Spinal cord (tissue), 10 donors: ENCODE results near the gene PPM1M. TPM values are rescaled to one million over a fixed set of nuclear protein-coding genes. Genes with fewer than 3 reads are reported as not detected.
A peak's percentile ranks its signal among the peaks of the same experiment; 100 is the strongest.

Experiments
- DNase-seq, 6 donors: peaks; one replicate each; pipeline versions ENCODE4 v3.0.0 to v3.0.0-alpha.2; 2013 to 2015; ENCODE audit warnings: low spot score in 6 of 6, low read depth in 4 of 6
- H3K27ac ChIP-seq: one replicate; pipeline ENCODE4 v1.5.1; 2013; ENCODE audit warnings: low read depth, low read length, control low read depth
- H3K27me3 ChIP-seq: one replicate; pipeline ENCODE4 v1.6.1; 2013; ENCODE audit warnings: low read length; ENCODE audit not compliant: control insufficient read depth, insufficient read depth
- H3K36me3 ChIP-seq: one replicate; pipeline ENCODE4 v1.6.1; 2013; ENCODE audit warnings: low read length; ENCODE audit not compliant: control insufficient read depth, insufficient read depth
- H3K4me1 ChIP-seq: one replicate; pipeline ENCODE4 v1.6.1; 2013; ENCODE audit warnings: low read length; ENCODE audit not compliant: control insufficient read depth, insufficient read depth
- H3K4me3 ChIP-seq: one replicate; pipeline ENCODE4 v1.5.1; 2013; ENCODE audit warnings: low read depth, low read length, control low read depth
- H3K9me3 ChIP-seq: one replicate; pipeline ENCODE4 v1.6.1; 2013; ENCODE audit warnings: low read length; ENCODE audit not compliant: control insufficient read depth, insufficient read depth
- WGBS: methylation state at CpG from one replicate; pipeline ENCODE4 v1.1.5; 2013; ENCODE audit warnings: missing lambda C conversion rate; ENCODE audit not compliant: insufficient coverage; 5-methylcytosine and 5-hydroxymethylcytosine counted together
- polyA plus RNA-seq, 2 donors: library from polyadenylated mRNA; unstranded; fragments of 120-200 nt; gene quantifications; one replicate each; pipeline ENCODE4 v1.2.1, GENCODE V29; 2013; ENCODE audit not compliant: insufficient read length in 2 of 2
- small RNA-seq: library from RNA; depleted of rRNA; stranded (forward); fragments of <200 nt; gene quantifications from one replicate; pipeline ENCODE3, GENCODE V24; 2014; ENCODE audit warnings: low replicate concordance
- total RNA-seq, 2 donors: library from RNA; depleted of rRNA in 1 of 2; stranded (reverse); fragments of 120-200 nt in 1 of 2; fragments of >200 nt in 1 of 2; gene quantifications; one replicate each; pipeline versions ENCODE4 v1.2.3 to v1.2.4, GENCODE V29; 2013 to 2014
- donor health status: healthy.

Gene PPM1M
- total and polyA plus RNA-seq, 4 donors = 7.9 to 21.7 (median 19.6) TPM

DNA sequence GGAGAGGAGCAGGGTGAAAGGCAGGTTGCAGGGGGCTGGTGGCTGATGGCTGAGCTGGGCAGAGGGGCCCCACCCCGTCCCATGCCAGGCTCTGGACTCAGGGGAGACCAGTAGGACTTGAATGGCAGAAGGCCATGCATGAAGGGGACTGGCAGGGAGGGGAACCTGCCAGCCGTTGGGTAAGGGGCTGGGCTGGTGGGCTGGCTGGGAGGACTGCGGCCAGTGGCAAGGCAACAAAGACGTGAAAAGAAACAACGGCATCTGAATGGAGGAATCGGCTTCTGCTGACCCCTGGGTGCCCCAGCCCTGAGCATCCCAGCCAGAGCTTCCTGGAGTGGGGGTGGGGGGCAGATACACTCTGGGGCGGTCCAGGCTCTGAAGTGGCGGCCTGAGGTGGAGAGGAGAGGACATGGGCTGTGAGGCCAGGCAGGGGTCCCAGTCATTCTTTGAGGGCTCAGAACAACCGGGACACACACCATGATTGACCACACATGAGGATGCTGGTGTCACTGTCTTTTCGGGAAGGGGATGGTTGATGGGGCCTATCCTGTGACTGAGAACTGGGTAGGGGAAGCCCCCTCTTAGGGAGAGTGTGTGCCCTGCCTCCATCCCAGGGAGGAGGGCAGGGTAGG lies 53.8 kb downstream of the PPM1M start:
- H3K4me1 ChIP-seq = peaks cover 83% of the 10 kb centered on the region
- H3K27ac ChIP-seq = peak overlapping the region; percentile 73
- no peaks in the 10 kb centered on the region for H3K9me3 ChIP-seq
- no peaks in the 10 kb centered on the region for H3K27me3 ChIP-seq
- WGBS = 6% methylated on average over 9 of the region's 10 CpGs
- peak in 1 of 6 donors; percentile 71 for DNase-seq
- H3K4me3 ChIP-seq = peak overlapping the region; percentile 54
- H3K36me3 ChIP-seq = peaks cover 9% of the 10 kb centered on the region

Small RNA genes within 50 kb of the gene (small RNA-seq; reads per million reads assigned to genes)
- gene MIR135A1 = 8.6 reads per million, percentile 96 among the genes with 10 or more reads in this experiment
- 4,419 reads per million, percentile 100 among the genes with 10 or more reads in this experiment for gene MIRLET7G

Other genes with a start within 250 kb of the PPM1M start
- 1,000 to 10,000 TPM in 1 of 2 donors, 100 to 1,000 TPM in 1; 425 to 1,251 TPM for gene RPL29, start 249.9 kb upstream of the PPM1M start, total RNA-seq
- 1,000 to 10,000 TPM; 1,191 to 1,243 TPM for gene RPL29, start 249.9 kb upstream of the PPM1M start, polyA plus RNA-seq
- gene DUSP7, start 189.2 kb upstream of the PPM1M start, total RNA-seq = 10 to 100 TPM in 1 of 2 donors, 1 to 10 TPM in 1; 9.2 to 13.8 TPM
- 10 to 100 TPM; 28.4 to 29.6 TPM for gene DUSP7, start 189.2 kb upstream of the PPM1M start, polyA plus RNA-seq
- 1 to 10 TPM; 3.9 to 5.0 TPM for gene POC1A, start 91.3 kb upstream of the PPM1M start, total RNA-seq
- gene POC1A, start 91.3 kb upstream of the PPM1M start, polyA plus RNA-seq = 1 to 10 TPM; 7.5 to 8.5 TPM
- gene ALAS1, start 47.6 kb upstream of the PPM1M start, total RNA-seq = 10 to 100 TPM; 39.6 to 48.9 TPM
- gene ALAS1, start 47.6 kb upstream of the PPM1M start, polyA plus RNA-seq = 10 to 100 TPM; 56.4 to 57.5 TPM
- under 1 TPM in 1 of 2 donors, not detected in 1; 0.11 TPM for gene TLR9, start 20.1 kb upstream of the PPM1M start, total RNA-seq
- under 1 TPM in 1 of 2 donors, not detected in 1; 0.41 TPM for gene TLR9, start 20.1 kb upstream of the PPM1M start, polyA plus RNA-seq
- 10 to 100 TPM; 20.8 to 26.4 TPM for gene TWF2, start 6.6 kb upstream of the PPM1M start, total RNA-seq
- gene TWF2, start 6.6 kb upstream of the PPM1M start, polyA plus RNA-seq = 10 to 100 TPM; 35.4 to 36.3 TPM
- 100 to 1,000 TPM in 1 of 2 donors, 10 to 100 TPM in 1; 77.1 to 123 TPM for gene WDR82, start 32.9 kb downstream of the PPM1M start, total RNA-seq
- gene WDR82, start 32.9 kb downstream of the PPM1M start, polyA plus RNA-seq = 100 to 1,000 TPM; 144 to 159 TPM
- 1 to 10 TPM; 3.6 to 6.5 TPM for gene GLYCTK, start 42.1 kb downstream of the PPM1M start, total RNA-seq
- 10 to 100 TPM; 11.6 to 20.1 TPM for gene GLYCTK, start 42.1 kb downstream of the PPM1M start, polyA plus RNA-seq
- 1 to 10 TPM; 4.2 to 9.8 TPM for gene DNAH1, start 70.6 kb downstream of the PPM1M start, total RNA-seq
- 10 to 100 TPM in 1 of 2 donors, 1 to 10 TPM in 1; 10.0 to 12.9 TPM for gene DNAH1, start 70.6 kb downstream of the PPM1M start, polyA plus RNA-seq
- 10 to 100 TPM; 63.3 to 67.7 TPM for gene BAP1, start 164.2 kb downstream of the PPM1M start, total RNA-seq
- 100 to 1,000 TPM in 1 of 2 donors, 10 to 100 TPM in 1; 97.7 to 101 TPM for gene BAP1, start 164.2 kb downstream of the PPM1M start, polyA plus RNA-seq
- 1 to 10 TPM; 7.5 to 9.1 TPM for gene PHF7, start 164.9 kb downstream of the PPM1M start, total RNA-seq
- gene PHF7, start 164.9 kb downstream of the PPM1M start, polyA plus RNA-seq = 1 to 10 TPM; 7.5 to 9.8 TPM
- 10 to 100 TPM in 1 of 2 donors, 1 to 10 TPM in 1; 6.3 to 26.6 TPM for gene SEMA3G, start 199.3 kb downstream of the PPM1M start, total RNA-seq
- gene SEMA3G, start 199.3 kb downstream of the PPM1M start, polyA plus RNA-seq = 10 to 100 TPM; 18.0 to 19.8 TPM
- gene TNNC1, start 208.3 kb downstream of the PPM1M start, total RNA-seq = 10 to 100 TPM in 1 of 2 donors, 1 to 10 TPM in 1; 3.3 to 17.9 TPM
- 1 to 10 TPM in 1 of 2 donors, not detected in 1; 6.1 TPM for gene TNNC1, start 208.3 kb downstream of the PPM1M start, polyA plus RNA-seq
- 10 to 100 TPM; 91.5 to 93.0 TPM for gene NISCH, start 209.8 kb downstream of the PPM1M start, total RNA-seq
- 100 to 1,000 TPM; 133 to 161 TPM for gene NISCH, start 209.8 kb downstream of the PPM1M start, polyA plus RNA-seq
- gene STAB1, start 249.6 kb downstream of the PPM1M start, total RNA-seq = 10 to 100 TPM; 38.3 to 79.7 TPM
- gene STAB1, start 249.6 kb downstream of the PPM1M start, polyA plus RNA-seq = 10 to 100 TPM; 34.5 to 38.3 TPM